HG03135 (cell line): ENCODE data around the gene INSL3.
A peak's percentile ranks its signal among the peaks of the same experiment; 100 is the strongest.

ENCODE experiments used
- ATAC-seq: cut with Tn5 transposase; IDR thresholded peaks from one replicate; pipeline ENCODE4 v1.9.1; 2021; ENCODE audit warnings: mild to moderate bottlenecking, moderate library complexity; ENCODE audit not compliant: unreplicated experiment

INSL3 gene, protein sequence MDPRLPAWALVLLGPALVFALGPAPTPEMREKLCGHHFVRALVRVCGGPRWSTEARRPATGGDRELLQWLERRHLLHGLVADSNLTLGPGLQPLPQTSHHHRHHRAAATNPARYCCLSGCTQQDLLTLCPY

DNA sequence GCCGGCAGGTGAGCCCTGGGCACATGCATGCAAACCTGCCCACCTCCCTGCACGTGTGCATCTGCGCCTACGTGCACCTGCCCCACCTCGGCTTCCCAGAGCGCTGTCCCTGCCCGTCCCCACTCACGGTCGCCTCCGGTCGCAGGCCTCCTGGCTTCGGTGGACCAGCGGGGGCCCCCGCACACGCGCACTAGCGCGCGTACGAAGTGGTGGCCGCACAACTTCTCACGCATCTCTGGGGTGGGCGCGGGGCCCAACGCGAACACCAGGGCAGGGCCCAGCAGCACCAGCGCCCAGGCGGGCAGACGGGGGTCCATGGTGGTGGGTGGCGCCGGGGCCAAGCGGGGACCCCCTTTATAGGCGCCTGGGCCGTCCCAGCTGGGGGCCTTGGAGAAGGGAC lies at the start of gene INSL3:
TSS of gene INSL3 (minus strand) at position 330 of the 400 bp plus-strand sequence. CDS start at position 317, 13 bp downstream.
- no peak for ATAC-seq

DNA sequence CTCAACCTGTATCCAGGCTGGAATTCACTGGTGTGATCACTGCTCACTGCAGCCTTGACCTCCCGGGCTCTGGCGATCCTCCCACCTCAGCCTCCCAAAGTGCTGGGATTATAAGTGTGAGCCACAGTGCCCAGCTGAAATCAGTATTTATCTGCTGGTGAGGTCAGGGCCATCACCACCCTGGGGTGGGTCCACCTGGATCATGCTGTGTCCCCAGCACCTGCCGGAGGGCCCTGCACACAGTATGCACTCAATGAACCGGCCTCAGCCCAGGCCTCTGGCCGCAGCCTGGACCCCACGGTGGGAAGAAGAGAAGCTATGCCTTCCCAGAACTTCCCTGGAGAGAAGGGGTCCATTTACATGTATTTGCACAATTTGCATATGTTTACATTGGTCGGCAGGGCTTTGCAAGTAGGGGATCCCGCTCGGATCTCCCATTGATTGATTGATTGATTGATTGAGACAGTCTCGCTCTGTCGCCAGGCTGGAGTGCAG lies 47.8 kb upstream of the INSL3 start:
- ATAC-seq: no peak

DNA sequence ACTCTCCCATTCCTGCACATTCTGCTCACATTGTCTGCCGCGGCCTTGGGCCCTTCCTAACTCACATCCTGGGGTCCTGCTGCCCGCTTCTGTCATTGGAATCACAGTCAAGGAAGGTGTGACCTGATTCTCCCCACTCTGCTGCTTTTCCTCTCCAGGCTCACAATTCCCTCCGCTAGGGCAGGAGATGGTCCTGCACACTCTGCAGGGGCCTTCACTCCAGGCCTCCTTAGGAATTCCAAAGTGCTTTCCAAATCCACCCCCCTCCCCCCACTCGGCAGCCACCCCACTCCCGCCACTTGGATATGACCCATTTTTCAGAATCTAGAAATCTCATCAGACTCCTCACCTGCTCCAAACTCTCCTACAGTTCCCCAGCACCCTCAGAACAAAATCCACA lies 47.4 kb upstream of the INSL3 start:
- ATAC-seq: no peak

DNA sequence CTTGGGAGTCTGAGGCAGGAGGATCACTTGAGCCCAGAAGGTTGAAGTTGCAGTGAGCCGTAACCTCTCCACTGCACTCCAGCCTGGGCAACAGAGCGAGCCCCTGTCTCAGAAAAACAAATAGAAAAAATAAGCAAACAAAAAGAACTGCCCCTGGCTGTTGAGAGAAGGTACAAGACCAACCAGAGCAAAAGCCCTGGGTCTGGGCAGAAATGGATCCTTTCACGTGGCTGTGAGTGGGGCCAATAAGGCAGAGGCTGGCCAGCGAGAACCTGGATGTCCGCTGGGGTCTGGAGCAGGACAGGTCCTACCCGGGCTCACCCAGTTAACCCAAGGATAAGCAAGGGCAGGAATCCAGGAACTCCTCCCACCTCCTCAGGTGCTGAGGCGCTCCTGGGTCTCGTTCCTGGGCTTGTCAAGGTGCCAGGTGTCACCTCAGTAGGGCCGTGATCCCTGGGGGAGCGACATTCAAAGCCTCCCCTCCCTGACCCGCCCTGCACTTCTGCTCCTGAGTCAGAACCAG lies 45.7 kb upstream of the INSL3 start:
- no peak for ATAC-seq

DNA sequence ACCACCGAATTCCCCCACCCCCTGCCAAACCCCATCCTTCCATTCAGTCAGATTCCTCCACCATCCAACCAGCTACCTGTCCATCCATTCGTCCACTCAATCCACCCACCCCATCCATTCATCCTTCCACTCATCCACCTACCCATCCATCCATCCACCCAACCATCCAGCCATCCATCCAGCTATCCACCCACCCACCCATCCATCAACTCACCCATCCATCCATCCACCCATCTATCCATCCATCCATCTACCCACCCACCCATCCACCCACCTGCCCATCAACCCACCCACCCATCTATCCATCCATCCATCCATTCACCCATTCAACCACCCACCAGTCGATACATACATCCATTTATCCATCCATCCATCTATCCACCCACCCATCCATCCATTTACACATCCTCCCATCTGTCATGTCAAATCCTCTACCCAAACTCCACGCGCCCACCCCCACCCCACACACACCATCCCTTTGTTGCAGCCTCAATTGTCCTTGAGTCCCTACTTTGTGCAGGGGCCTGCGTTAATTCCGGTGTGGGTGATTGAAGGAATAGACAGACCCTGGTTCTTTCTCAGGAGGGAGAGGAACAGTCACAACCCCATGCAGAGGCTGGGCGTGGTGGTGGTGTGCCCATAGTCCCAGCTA lies 45.1 kb upstream of the INSL3 start:
- no peak for ATAC-seq

DNA sequence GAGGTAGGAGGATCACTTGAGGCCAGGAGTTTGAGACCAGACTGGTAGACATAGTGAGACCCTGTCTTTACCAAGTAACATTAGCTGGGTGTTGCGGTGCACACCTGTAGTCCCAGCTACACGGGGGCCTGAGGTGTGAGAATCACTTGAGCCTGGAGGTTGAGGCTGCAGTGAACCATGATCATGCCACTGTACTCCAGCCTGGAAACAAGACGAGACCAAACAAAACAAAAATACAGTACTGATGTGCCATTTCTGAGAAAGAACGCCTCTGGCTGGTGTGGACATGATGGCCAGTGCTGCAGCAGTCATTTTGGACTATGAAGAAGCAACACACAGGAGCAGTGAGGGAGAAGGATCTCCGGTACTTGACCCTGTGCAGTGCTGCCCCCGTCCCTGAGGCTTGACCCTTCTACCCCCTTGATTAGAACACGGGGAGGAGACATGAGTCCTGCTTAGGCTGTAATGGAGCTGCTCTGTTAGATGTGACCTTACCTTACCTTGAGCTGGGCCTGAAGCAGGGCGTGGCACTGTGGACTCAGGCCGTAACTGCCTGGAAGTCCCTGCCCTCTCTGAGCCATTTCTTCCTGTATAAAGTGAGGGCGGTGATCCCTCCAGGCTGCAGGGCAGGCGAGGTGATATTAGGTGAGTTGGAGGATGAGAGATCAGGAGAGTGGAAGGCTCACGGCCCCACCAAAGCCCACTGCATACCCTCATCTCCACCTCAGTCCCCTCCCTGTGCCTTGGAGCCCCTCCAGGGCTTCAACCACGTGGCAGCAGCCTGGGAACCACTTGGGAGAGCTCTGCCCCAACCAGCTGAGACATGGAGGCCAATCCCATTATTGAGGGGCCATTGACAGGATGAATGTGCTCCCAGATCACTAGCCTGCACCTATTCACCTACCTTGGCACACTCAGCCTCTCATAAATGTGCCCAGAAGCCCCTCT lies 44.3 kb upstream of the INSL3 start:
- no peak for ATAC-seq

DNA sequence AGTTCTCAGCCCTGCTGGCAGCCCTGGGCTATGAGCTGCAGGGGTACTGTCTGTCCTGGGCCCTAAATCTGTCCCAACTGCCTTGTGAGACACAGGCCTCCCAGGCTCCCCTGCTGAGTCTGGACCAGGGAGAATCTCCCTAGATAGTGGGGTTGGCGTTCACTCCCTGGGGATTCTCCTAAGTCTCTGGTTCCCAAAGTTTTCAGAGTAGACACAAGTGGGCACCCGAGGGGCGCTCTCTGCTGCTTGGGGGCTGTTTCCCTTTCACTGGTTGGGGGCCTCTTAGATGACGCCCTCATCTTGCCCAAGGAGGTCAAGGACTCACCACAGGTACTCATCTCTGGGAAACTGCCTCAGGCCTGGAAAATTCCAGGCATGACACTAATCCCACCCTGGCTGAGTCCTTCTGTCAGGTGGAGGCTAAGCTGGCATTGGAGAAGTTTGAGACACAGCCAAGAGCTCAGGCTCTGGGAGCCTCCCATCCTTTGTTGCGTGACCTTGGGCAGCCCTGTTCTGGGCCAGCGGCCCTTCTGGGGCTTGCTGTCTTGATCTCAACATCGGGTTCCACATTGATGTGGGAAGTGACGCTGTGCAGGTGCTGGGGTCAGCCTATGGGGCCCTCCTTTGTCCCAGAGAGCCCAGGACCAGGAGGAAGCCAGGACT lies 42.3 kb upstream of the INSL3 start:
- no peak for ATAC-seq

DNA sequence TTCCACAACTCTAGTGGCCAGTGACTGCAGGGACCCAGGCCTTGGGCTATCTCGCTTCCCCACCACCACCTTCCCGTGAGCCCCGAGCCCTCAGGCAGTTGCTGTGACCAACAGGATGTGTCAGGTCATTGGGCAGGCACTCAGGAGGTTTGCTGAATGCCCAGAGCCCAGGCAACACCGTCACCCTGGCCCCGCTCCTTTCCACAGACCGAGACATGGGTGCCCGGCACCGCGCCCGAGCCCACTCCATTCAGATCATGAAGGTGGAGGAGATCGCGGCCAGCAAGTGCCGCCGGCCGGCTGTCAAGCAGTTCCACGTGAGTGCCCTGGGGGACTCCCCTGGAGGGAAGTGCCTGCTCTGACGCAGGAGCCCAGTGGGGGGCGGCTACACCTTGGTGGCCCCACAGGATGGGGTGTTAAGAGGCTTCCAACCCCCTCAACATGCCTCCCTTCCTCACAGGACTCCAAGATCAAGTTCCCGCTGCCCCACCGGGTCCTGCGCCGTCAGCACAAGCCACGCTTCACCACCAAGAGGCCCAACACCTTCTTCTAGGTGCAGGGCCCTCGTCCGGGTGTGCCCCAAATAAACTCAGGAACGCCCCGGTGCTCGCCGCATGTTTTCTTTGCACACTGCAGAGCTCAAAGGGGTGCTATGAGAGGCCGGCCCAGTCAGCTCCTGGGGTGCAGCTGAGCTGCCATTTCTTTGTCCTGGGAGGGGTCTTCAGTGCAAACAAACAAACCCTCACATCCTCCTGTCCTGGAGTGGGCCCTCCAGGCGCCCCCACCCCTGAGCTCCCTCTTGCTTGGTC lies 41.6 kb upstream of the INSL3 start:
- ATAC-seq: no peak

DNA sequence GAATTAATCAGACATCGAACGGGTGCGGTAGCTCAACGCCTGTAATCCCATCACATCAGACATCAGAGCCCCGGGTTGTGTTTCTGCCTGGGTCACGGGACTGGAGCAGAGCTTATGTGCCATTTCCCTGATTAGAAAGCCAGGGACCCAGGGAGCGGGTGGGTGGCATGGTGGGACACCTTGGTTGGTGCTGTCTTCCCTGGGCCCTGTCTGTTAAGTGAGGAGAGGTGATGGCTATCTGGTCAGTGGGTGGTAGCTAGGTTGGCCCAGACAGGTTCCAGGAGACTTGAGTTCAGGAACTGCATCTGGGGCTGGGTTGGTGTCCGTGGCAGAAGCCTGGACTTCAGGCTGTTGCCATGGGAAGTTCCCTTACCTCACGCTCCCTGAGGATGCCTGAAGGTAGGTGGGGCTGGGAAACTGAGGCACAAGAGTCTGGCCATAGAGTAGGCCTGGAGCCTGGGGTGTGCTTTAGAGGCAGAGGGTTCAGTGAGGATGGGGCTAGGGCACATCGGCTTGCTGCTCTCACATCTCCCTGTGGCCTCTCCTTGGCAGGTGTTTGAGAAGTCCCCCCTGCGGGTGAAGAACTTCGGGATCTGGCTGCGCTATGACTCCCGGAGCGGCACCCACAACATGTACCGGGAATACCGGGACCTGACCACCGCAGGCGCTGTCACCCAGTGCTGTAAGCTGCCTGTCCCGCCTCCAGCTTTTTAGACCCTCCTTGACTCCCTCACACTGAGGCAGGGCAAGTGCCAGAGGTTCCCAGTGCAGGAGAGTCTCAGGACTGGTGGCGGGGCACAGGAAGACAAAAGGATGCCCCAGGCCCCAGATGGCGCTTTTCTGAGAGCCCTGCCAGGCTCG lies 40.5 kb upstream of the INSL3 start:
- no peak for ATAC-seq

DNA sequence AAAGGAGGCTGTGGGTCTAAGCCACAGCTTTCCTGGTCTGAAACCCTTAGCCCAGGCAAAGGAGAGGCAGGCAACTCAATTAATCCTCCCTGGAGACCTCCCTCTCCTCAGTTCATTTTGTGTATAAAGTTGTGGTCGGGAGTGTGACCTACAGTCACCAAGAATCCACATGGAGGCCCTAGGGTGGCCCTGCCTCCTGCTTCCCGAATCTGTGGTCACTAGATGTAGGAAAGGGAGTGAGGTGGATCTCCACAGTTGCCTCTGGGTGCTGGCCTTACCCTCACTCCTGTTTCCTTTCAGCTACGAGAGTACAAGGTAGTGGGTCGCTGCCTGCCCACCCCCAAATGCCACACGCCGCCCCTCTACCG lies 39.7 kb upstream of the INSL3 start:
- ATAC-seq: no peak

DNA sequence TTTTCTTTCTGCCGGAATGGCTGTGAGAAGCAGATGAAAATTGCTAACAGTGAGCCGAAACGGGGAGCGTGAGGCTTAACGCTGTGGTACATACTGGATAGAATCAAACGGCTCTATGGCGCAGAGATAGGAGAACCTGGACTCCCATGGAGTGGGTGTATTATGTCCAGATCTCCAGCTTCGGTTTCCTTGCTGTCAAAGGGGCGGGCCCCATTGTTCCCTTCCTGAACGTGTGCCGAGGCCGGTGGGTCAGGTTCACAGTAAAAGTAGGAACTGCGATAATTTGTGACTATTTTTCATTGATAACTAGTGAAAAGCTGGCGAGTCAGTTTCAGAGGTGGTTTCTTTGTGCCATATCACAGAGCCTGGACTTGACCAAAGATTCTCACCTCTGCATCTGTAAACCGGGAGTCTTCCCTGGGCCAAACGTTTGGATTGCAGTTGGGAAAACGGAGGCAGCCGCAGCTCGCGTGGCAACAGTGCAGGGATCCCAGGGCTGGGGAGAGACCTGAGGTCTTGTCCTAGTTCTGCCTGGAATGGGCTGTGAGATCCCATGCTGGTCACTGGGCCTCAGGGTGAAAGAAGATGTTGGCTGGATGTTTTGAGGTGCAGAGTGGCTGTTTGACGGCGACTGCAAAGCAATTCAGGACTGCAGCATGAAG lies 39.1 kb upstream of the INSL3 start:
- no peak for ATAC-seq

DNA sequence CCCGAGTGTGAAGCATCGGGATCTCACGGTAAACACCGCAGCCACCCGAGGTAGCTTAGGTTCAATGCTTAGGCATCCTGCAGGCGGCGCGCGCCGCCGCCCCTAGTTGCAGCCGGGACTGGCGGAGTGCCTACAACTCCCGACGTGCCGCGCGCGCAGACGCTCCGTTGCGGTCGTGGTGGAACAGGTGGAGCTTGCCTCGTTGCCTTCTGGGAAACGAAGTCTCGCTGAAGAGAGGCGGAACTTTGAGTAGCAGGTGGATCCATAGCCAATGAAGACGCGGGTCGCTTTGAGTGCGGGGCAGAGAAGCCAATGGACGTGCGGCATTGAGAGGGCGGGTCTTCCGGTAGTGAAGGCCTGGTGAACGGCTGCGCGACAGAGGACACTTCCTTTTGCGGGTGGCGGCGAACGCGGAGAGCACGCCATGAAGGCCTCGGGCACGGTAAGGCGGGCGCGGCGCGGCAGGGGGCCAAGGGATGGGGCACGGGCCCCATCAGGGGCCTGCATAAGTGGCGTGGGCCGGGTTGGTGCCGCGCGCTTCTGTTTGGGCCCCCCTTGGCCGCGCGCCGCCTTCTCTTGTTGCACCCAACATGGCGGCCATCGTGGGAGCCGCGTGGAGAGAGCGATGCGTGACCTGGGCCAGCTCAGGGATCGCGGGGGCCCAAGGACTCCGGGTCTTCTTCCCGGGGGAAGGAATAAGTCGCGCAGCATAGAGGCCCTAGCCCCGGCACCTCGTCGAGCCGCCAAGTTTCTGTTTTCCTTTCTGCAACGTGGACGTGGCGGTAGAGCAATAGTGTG lies 38.4 kb upstream of the INSL3 start, which contains the start of gene RPL18A:
TSS of gene RPL18A (plus strand) at position 378 of the 798 bp plus-strand sequence. CDS start at position 425, 47 bp downstream.
- peak; percentile 92 for ATAC-seq

DNA sequence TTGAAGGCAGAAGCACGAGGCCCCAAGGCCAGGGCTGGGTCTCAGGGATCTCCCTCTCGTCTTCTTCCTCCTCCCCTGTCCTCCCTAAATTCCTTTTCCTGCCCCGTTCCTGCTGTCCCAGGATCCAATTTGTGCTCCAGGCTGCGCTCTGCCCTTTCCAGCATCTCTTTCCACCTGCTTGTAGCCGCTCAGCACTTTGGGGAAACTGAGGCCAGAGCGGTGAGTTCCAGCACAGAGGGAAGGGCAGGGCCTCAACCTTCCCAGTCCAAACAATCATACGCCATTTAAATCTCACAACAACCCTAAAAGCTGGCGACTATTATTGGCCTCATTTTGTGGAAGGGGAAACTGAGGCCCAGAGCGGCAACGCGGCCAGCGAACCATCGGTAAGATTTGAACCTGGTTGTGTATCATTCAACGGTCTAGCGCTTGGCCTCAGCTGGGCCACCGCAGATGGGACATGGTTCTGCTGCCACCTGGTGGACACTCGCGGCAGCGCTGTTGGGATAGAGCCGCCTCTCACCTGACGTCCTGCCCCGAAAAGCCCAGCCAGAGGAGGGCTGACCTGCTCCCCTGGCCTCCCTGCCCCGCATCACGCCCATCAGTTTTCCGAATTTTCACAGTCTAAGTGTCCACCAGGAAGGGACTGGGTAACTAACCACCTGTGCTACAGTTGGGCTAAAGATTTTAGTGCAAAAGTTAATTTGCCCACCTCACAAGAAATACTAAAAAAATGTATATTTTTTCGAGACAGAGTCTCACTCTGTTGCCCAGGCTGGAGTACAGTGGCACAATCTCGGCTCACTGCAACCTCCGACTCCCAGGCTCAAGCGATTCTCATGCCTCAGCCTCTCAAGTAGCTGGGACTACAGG lies 34.2 kb upstream of the INSL3 start:
- no peak for ATAC-seq

DNA sequence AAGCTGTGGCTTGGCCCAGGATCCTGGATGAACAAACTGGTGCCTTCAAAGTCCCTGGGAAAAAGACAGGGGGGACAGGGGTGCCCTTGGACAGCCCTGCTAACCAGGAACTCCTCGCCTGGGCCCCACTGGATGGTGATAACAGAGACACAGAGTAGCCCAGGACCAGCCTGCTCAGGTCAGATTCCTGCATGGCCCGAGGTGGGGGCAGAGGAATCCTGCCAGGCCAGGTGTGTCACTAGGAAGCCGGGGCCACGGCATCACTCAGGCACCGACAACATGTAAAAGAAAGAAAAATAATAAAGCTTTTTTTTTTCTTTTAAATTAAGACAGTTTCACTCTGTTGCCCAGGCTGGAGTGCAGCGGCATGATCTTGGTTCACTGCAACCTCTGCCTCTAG lies 32.7 kb upstream of the INSL3 start:
- ATAC-seq: no peak

DNA sequence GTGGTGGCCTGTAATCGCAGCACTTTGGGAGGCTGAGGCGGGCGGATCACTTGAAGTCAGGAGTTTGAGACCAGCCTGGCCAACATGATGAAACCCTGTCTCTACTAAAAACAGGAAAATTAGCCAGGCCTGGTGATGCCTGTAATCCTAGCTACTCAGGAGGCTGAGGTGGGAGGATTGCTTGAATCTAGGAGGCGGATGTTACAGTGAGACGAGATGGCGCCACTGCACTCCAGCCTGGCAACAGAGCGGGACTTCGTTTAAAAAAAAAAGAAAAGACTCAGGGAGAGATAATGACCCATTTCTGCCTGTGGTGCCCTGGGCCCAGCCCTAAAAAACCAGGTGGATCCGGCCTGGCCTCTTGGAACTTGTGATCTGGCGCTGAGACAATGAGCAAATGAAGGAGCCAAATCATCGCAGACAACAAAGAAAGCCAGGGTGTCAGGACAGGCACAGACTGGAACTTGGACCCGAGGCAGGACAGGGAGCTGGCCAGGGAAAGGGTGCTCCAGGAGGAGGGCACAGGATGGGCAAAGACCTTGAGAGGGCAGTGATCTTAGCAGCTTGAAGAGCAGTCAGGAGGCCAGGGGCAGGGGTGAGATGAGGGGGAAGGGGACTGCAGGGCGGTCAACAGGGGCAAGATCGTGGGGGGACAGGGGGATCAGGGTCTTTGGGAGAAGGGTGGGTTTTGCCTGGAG lies 27.4 kb upstream of the INSL3 start:
- ATAC-seq: no peak
